Ammon's horn (tissue), 1 donor: Measurements from ENCODE around the gene PCDHGA2.
A peak's percentile ranks its signal among the peaks of the same experiment; 100 is the strongest.
"Not testable (repeated sequence)": the region's sequence is repeated elsewhere in the genome, so short reads cannot be mapped to it uniquely, and the experiment has no call there.

ENCODE experiments used
- DNase-seq: peaks from one replicate; pipeline ENCODE4 v3.0.0-alpha.2; 2016; ENCODE audit warnings: low spot score

Gene PCDHGA2

GRCh38 chr5:141338538-141339306, at the start of gene PCDHGA2:
TSS of gene PCDHGA2 (plus strand) at chr5:141338760.
- no peak for DNase-seq

GRCh38 chr5:141298376-141298775, 40.2 kb upstream of the PCDHGA2 start:
- DNase-seq: no peak

- no peak for DNase-seq
Measured at GRCh38 chr5:141303756-141304155, 34.8 kb upstream of the PCDHGA2 start, which contains the start of gene SLC25A2. TSS of gene SLC25A2 (minus strand) at chr5:141304049. CDS start at chr5:141303865, 184 bp downstream.

GRCh38 chr5:141306630-141307029, 31.9 kb upstream of the PCDHGA2 start:
- DNase-seq: no peak

GRCh38 chr5:141313711-141314110, 24.8 kb upstream of the PCDHGA2 start:
- DNase-seq: no peak

GRCh38 chr5:141316963-141317362, 21.6 kb upstream of the PCDHGA2 start:
- not testable (repeated sequence) for DNase-seq

GRCh38 chr5:141319202-141319601, 19.4 kb upstream of the PCDHGA2 start:
- DNase-seq: no peak

GRCh38 chr5:141319699-141320098, 18.9 kb upstream of the PCDHGA2 start:
- DNase-seq: no peak

GRCh38 chr5:141320225-141321169, 18.1 kb upstream of the PCDHGA2 start, which contains the start of gene TAF7:
TSS of gene TAF7 (minus strand) at chr5:141320784. CDS start at chr5:141320044, 740 bp downstream.
- peak; percentile 94 for DNase-seq

- no peak for DNase-seq
Measured at GRCh38 chr5:141322261-141322660, 16.3 kb upstream of the PCDHGA2 start.

GRCh38 chr5:141326088-141326854, 12.3 kb upstream of the PCDHGA2 start:
- peak; percentile 82 for DNase-seq

- DNase-seq: no peak
Measured at GRCh38 chr5:141328231-141328630, 10.3 kb upstream of the PCDHGA2 start.

- DNase-seq: no peak
Measured at GRCh38 chr5:141330299-141331080, 8.1 kb upstream of the PCDHGA2 start, which contains the start of gene PCDHGA1. TSS of gene PCDHGA1 (plus strand) at chr5:141330514.

GRCh38 chr5:141332571-141332970, 6.0 kb upstream of the PCDHGA2 start:
- DNase-seq: not testable (repeated sequence)

GRCh38 chr5:141340781-141341354, 2.3 kb downstream of the PCDHGA2 start:
- not testable (repeated sequence) for DNase-seq

- DNase-seq: no peak
Measured at GRCh38 chr5:141342773-141343172, 4.2 kb downstream of the PCDHGA2 start.

GRCh38 chr5:141343242-141343952, 4.8 kb downstream of the PCDHGA2 start, which contains the start of gene PCDHGA3:
TSS of gene PCDHGA3 (plus strand) at chr5:141343829. CDS start at chr5:141344034, 205 bp downstream.
- DNase-seq: no peak

GRCh38 chr5:141343953-141344463, 5.4 kb downstream of the PCDHGA2 start:
- DNase-seq: no peak

- no peak for DNase-seq
Measured at GRCh38 chr5:141345327-141345726, 6.8 kb downstream of the PCDHGA2 start.
